Left renal cortex interstitium (tissue), 4 donors: ENCODE results near the gene SYNE4. TPM values are rescaled to one million over a fixed set of nuclear protein-coding genes. Genes with fewer than 3 reads are reported as not detected.
"Not testable (repeated sequence)": the region's sequence is repeated elsewhere in the genome, so short reads cannot be mapped to it uniquely, and the experiment has no call there.

Experiments
- DNase-seq, 4 donors: peaks; one replicate each; pipeline ENCODE4 v3.0.0-alpha.2; 2013; ENCODE audit warnings: low read depth in 4 of 4, low spot score in 2 of 4, missing footprints in 1 of 4
- polyA plus RNA-seq, 4 donors: library from polyadenylated mRNA; unstranded; fragments of 120-200 nt; gene quantifications; one replicate each; pipeline ENCODE4 v1.2.1, GENCODE V29; 2013; ENCODE audit not compliant: insufficient read length in 4 of 4

SYNE4 gene
- polyA plus RNA-seq, 4 donors = 12.5 to 16.1 (median 13.3) TPM

DNA sequence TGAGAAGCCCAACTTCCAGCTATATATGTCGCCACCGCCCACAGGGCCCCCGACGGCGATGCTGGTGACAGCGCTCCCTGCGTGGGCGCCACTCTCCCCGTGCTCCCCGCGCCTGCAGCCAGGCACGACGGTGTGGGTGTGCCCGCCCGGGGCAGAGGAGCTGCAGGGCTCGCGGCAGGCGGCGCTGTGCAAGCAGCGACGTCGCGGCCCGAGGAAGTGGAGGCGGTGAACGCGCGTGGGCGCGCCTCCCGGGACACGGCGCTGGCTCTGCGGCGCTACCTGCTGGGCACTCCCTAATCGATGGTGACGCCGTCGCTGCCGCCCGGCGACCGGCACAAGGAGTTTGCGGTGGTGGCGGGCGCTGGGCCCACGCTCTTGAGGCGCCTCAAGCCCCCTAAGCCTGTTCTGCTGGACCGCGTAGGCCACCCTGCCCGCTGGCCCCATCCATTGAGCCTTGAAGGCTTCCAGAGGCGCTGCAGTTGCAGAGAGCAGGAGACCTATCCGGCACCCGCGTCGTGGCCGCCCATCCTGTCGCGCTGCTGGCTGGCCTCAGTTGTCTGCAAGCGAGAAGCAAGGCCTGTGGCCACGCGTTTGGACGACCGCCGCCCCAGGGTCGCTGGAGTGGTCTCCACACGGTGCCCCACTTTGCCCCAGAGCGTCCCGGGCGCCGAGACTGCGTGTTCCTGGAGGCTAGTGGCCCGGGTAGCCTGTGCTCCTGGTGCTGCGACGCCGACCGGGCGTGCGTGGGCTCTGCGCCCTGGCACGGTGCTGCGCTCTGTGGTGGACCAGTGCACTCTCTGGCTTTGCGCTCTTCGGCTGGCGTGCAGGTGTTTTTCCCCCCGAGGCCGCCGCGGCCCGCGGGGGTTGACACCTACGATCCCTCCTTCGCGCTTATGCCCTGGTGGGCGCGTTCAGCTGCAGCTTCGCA, 49.3 kb downstream of the SYNE4 start:
- no peak for DNase-seq

DNA sequence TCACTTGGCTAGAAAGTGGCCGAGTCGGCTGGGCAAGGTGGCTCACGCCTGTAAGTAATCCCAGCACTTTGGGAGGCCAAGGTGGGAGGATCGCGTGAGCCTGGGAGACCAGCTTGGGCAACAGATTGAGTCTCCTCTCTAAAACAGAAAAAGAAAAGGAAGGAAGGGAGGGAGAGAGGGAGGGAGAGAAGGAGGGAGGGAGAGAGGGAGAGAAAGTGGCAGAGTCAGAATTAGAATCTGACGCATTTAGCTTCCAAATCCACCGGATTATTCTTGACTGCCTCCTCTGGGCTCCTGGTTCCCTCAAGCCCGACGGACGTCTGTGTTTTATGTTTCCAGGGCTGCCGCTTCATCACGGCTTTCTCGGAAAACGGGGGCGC, 50.0 kb downstream of the SYNE4 start:
- no peak for DNase-seq

DNA sequence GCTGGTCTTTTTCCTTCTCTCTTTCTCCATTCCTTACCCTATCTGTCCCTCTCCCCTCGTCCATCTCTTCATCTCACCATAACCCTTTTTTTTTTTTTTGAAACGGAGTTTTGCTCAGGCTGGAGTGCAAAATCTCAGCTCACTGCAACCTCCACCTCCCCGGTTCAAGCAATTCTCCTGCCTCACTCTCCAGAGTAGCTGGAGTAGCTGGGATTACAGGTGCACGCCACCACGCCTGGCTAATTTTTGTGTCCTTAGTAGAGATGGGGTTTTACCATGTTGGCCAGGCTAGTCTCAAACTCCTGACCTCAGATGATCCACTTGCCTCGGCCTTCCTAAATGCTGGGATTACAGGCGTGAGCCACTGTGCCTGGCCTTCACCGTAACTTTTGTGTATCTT, 51.2 kb downstream of the SYNE4 start:
- DNase-seq = not testable (repeated sequence)

DNA sequence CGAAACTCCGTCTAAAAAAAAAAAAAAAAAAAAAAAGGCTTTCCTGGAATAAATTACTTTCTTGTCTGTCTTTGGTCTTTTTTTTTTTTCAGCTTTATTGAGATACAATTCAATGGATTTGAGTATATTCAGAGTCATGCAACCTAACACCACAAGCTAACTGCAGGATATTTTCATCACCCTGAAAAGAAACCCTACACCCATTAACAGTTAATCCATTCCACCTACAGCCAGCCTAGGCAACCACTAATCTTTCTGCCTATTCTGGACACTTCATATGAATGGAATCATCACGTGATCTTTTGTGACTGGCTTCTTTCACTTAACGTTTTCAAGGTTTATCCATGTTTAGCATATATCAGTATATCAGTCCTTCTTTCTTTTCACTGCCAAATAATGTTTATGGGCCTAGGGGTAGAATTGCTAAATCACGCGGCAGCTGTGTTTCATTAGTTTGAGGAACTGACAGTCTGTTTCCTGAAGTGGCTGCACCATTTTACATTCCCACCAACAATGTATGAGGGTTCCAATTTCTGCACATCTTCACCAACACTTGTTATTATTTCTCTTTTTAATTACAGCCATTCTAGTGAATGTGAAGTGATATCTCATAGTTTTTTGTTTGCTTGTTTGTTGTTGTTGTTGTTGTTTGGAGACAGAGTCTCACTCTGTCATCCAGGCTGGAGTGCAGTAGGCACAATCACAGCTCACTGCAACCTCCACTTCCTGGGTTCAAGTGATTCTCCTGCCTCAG, 52.6 kb downstream of the SYNE4 start:
- no peak for DNase-seq

Other genes with a start within 250 kb of the SYNE4 start
- gene ARHGAP33, start 233.2 kb downstream of the SYNE4 start, polyA plus RNA-seq = 10 to 100 TPM; 10.9 to 53.7 (median 30.0) TPM
- gene PRODH2, start 196.0 kb downstream of the SYNE4 start, polyA plus RNA-seq = 10 to 100 TPM; 24.2 to 60.6 (median 39.9) TPM
- 100 to 1,000 TPM; 101 to 226 (median 168) TPM for gene NPHS1, start 156.3 kb downstream of the SYNE4 start, polyA plus RNA-seq
- gene KIRREL2, start 151.9 kb downstream of the SYNE4 start, polyA plus RNA-seq = 10 to 100 TPM in 3 of 4 donors, 1 to 10 TPM in 1; 7.7 to 12.8 (median 11.5) TPM
- 10 to 100 TPM; 19.3 to 32.8 (median 28.3) TPM for gene APLP1, start 140.2 kb downstream of the SYNE4 start, polyA plus RNA-seq
- gene NFKBID, start 108.3 kb downstream of the SYNE4 start, polyA plus RNA-seq = 1 to 10 TPM; 1.3 to 6.0 (median 4.1) TPM
- 1 to 10 TPM; 3.0 to 4.5 (median 3.4) TPM for gene HCST, start 106.3 kb downstream of the SYNE4 start, polyA plus RNA-seq
- gene TYROBP, start 100.5 kb downstream of the SYNE4 start, polyA plus RNA-seq = 10 to 100 TPM in 2 of 4 donors, 1 to 10 TPM in 2; 8.2 to 13.5 (median 11.1) TPM
- gene LRFN3, start 72.4 kb downstream of the SYNE4 start, polyA plus RNA-seq = 10 to 100 TPM in 3 of 4 donors, 1 to 10 TPM in 1; 8.6 to 19.9 (median 14.3) TPM
- gene SDHAF1, start 13.6 kb downstream of the SYNE4 start, polyA plus RNA-seq = 10 to 100 TPM; 12.4 to 19.8 (median 15.0) TPM
- gene ALKBH6, start 5.4 kb upstream of the SYNE4 start, polyA plus RNA-seq = 10 to 100 TPM; 11.8 to 20.5 (median 16.9) TPM
- gene CLIP3, start 24.1 kb upstream of the SYNE4 start, polyA plus RNA-seq = 10 to 100 TPM; 47.0 to 61.8 (median 57.1) TPM
- 10 to 100 TPM; 10.8 to 16.5 (median 13.4) TPM for gene THAP8, start 45.5 kb upstream of the SYNE4 start, polyA plus RNA-seq
- gene WDR62, start 46.1 kb upstream of the SYNE4 start, polyA plus RNA-seq = 1 to 10 TPM; 3.1 to 6.4 (median 5.1) TPM
- gene OVOL3, start 102.3 kb upstream of the SYNE4 start, polyA plus RNA-seq = under 1 TPM in 1 of 4 donors, not detected in 3; 0.21 TPM
- gene POLR2I, start 106.1 kb upstream of the SYNE4 start, polyA plus RNA-seq = 10 to 100 TPM; 47.4 to 78.7 (median 53.8) TPM
- gene TBCB, start 106.7 kb upstream of the SYNE4 start, polyA plus RNA-seq = 100 to 1,000 TPM; 118 to 158 (median 128) TPM
- gene CAPNS1, start 131.3 kb upstream of the SYNE4 start, polyA plus RNA-seq = 100 to 1,000 TPM; 503 to 614 (median 583) TPM
- 10 to 100 TPM; 20.9 to 52.1 (median 31.6) TPM for gene COX7A1, start 143.6 kb upstream of the SYNE4 start, polyA plus RNA-seq
- 1 to 10 TPM; 6.0 to 7.7 (median 6.4) TPM for gene ZNF565, start 205.9 kb upstream of the SYNE4 start, polyA plus RNA-seq
- gene ZNF146, start 206.3 kb upstream of the SYNE4 start, polyA plus RNA-seq = 100 to 1,000 TPM; 113 to 161 (median 129) TPM